H1 (cell line): ENCODE data around the gene CRAT. TPM values are rescaled to one million over a fixed set of nuclear protein-coding genes. Genes with fewer than 3 reads are reported as not detected.

Experiments used
- CTCF ChIA-PET: fragments of 300-600 bp; sonication (Branson Sonifier 250); formaldehyde crosslinking; loops from one replicate; lab custom pipeline; 2021; ENCODE audit not compliant: partially characterized antibody; lab: Charles Lee
- POLR2A ChIA-PET: fragments of 300-600 bp; sonication (Branson Sonifier 250); formaldehyde crosslinking; loops from one replicate; lab custom pipeline; 2021; ENCODE audit warnings: inconsistent platforms; ENCODE audit not compliant: partially characterized antibody; lab: Charles Lee
- DNase-seq, 2 experiments: peaks; one replicate each; pipeline versions ENCODE4 v3.0.0 to v3.0.0-alpha.2; 2010 to 2022; ENCODE audit warnings: low spot score in 2 of 2, low read depth in 1 of 2, mixed read lengths in 1 of 2
- FAIRE-seq: peaks from 2 replicates; lab custom pipeline; 2011; peaks lifted over from hg19 to GRCh38; lab: Jason Lieb, UNC
- H2AFZ ChIP-seq: 2 replicates; pipeline ENCODE4 v1.8.1; 2012; ENCODE audit warnings: low read length, inconsistent platforms
- H2AK5ac ChIP-seq: 2 replicates; pipeline ENCODE4 v1.6.1; 2013; ENCODE audit warnings: low read depth, low read length
- H2BK120ac ChIP-seq: replicated peaks from 2 replicates; pipeline ENCODE3; 2013; ENCODE audit warnings: low read depth, low read length, inconsistent platforms
- H2BK12ac ChIP-seq: 2 replicates; pipeline ENCODE4 v1.6.1; 2013; ENCODE audit warnings: low read depth, low read length
- H2BK15ac ChIP-seq: 2 replicates; pipeline ENCODE4 v1.6.1; 2013; ENCODE audit warnings: low read length
- H2BK20ac ChIP-seq: 2 replicates; pipeline ENCODE4 v1.6.1; 2013; ENCODE audit warnings: low read length
- H2BK5ac ChIP-seq: 2 replicates; pipeline ENCODE4 v1.6.1; 2013; ENCODE audit warnings: low read depth, low read length
- H3K14ac ChIP-seq: 2 replicates; pipeline ENCODE4 v1.6.1; 2013; ENCODE audit warnings: inconsistent platforms; ENCODE audit not compliant: insufficient read length
- H3K18ac ChIP-seq: 2 replicates; pipeline ENCODE4 v1.6.1; 2013; ENCODE audit warnings: low read length; ENCODE audit errors: extremely low read depth
- H3K23ac ChIP-seq: 2 replicates; pipeline ENCODE4 v1.6.1; 2013; ENCODE audit warnings: inconsistent platforms; ENCODE audit not compliant: insufficient read length
- H3K23me2 ChIP-seq: 2 replicates; pipeline ENCODE4 v1.6.1; 2013; ENCODE audit warnings: low read depth, low read length
- H3K27ac ChIP-seq: 2 replicates; pipeline ENCODE4 v1.6.1; 2011; ENCODE audit warnings: low read depth, low read length, inconsistent platforms
- H3K27me3 ChIP-seq, 4 experiments: replicated peaks in 1 of 4; 1 replicate in 1 of 4; 2 replicates in 3 of 4; pipeline versions ENCODE4 v1.6.1 to v1.8.1; 2011 to 2013; ENCODE audit warnings: low read length in 3 of 4, mild to moderate bottlenecking in 3 of 4, inconsistent platforms in 2 of 4, mixed read lengths in 2 of 4, moderate library complexity in 1 of 4; ENCODE audit not compliant: control insufficient read depth in 3 of 4, insufficient read depth in 3 of 4; ENCODE audit errors: extremely low read depth in 1 of 4
- H3K36me3 ChIP-seq, 4 experiments: 2 replicates each; pipeline versions ENCODE4 v1.6.1 to v1.8.1; 2011 to 2013; ENCODE audit warnings: mild to moderate bottlenecking in 4 of 4, low read length in 3 of 4, moderate library complexity in 2 of 4, control low read depth in 1 of 4, inconsistent platforms in 1 of 4; ENCODE audit not compliant: insufficient read depth in 4 of 4, control insufficient read depth in 2 of 4
- H3K4ac ChIP-seq: replicated peaks from 2 replicates; pipeline ENCODE3; 2013; ENCODE audit warnings: low read length, low read depth, mixed read lengths, inconsistent platforms; ENCODE audit not compliant: insufficient read length
- H3K4me1 ChIP-seq, 4 experiments: replicated peaks in 1 of 4; 1 replicate in 1 of 4; 2 replicates in 3 of 4; pipeline versions ENCODE4 v1.6.1 to v1.8.1; 2011 to 2013; ENCODE audit warnings: low read length in 3 of 4, inconsistent platforms in 2 of 4, mixed read lengths in 1 of 4; ENCODE audit not compliant: insufficient read depth in 4 of 4, control insufficient read depth in 3 of 4
- H3K4me2 ChIP-seq, 2 experiments: 2 replicates each; pipeline versions ENCODE4 v1.6.1 to v1.8.1; 2011 to 2013; ENCODE audit warnings: low read depth in 2 of 2, low read length in 2 of 2, control low read depth in 1 of 2, inconsistent platforms in 1 of 2, mild to moderate bottlenecking in 1 of 2; ENCODE audit not compliant: insufficient read depth in 1 of 2
- H3K4me3 ChIP-seq, 4 experiments: fragments of 200-600, 300-600 bp in 1 of 4; sonication (generic), shearing (Covaris generic), sonication (Bioruptor Twin) in 1 of 4; 2 replicates each; pipeline versions ENCODE4 v1.5.1 to v1.8.1; 2011 to 2016; ENCODE audit warnings: low read length in 4 of 4, low read depth in 3 of 4, control low read depth in 2 of 4, inconsistent platforms in 2 of 4, mild to moderate bottlenecking in 2 of 4, mixed read lengths in 1 of 4, moderate library complexity in 1 of 4; ENCODE audit not compliant: insufficient read depth in 2 of 4; ENCODE audit errors: extremely low read depth in 1 of 4
- H3K56ac ChIP-seq: replicated peaks from 2 replicates; pipeline ENCODE3; 2013; ENCODE audit warnings: low read depth, mild to moderate bottlenecking, mixed read lengths, low read length, inconsistent platforms; ENCODE audit not compliant: insufficient read length
- H3K79me1 ChIP-seq: 2 replicates; pipeline ENCODE4 v1.6.1; 2013; ENCODE audit warnings: low read depth, low read length, control low read depth
- H3K79me2 ChIP-seq, 2 experiments: 2 replicates each; pipeline versions ENCODE4 v1.6.1 to v1.8.1; 2012 to 2013; ENCODE audit warnings: low read length in 2 of 2, mild to moderate bottlenecking in 2 of 2, inconsistent platforms in 1 of 2; ENCODE audit not compliant: insufficient read depth in 2 of 2, control insufficient read depth in 1 of 2
- H3K9ac ChIP-seq, 4 experiments: replicated peaks in 1 of 4; 1 replicate in 1 of 4; 2 replicates in 3 of 4; pipeline versions ENCODE4 v1.6.1 to v1.8.1; 2011 to 2013; ENCODE audit warnings: low read depth in 3 of 4, low read length in 3 of 4, control low read depth in 2 of 4, mild to moderate bottlenecking in 2 of 4, moderate library complexity in 2 of 4, inconsistent platforms in 1 of 4; ENCODE audit errors: extremely low read depth in 1 of 4
- H3K9me3 ChIP-seq, 2 experiments: 2 replicates each; pipeline versions ENCODE4 v1.6.1 to v1.8.1; 2012 to 2013; ENCODE audit warnings: mild to moderate bottlenecking in 2 of 2, moderate library complexity in 2 of 2, control low read depth in 1 of 2, inconsistent platforms in 1 of 2, low read depth in 1 of 2, low read length in 1 of 2, mixed read lengths in 1 of 2; ENCODE audit not compliant: insufficient read depth in 2 of 2
- H4K20me1 ChIP-seq, 2 experiments: replicated peaks in 1 of 2; 2 replicates each; pipeline versions ENCODE3 to v1.8.1; 2011 to 2013; ENCODE audit warnings: inconsistent platforms in 2 of 2, low read length in 2 of 2, mild to moderate bottlenecking in 1 of 2; ENCODE audit not compliant: insufficient read depth in 2 of 2, control insufficient read depth in 1 of 2
- H4K5ac ChIP-seq: 2 replicates; pipeline ENCODE4 v1.6.1; 2013; ENCODE audit warnings: low read length, low read depth, mixed read lengths, inconsistent platforms; ENCODE audit not compliant: insufficient read length
- H4K8ac ChIP-seq: 2 replicates; pipeline ENCODE4 v1.8.0; 2013; ENCODE audit warnings: mild to moderate bottlenecking, moderate library complexity, low read length, inconsistent platforms; ENCODE audit not compliant: insufficient read depth; ENCODE audit errors: extremely low read depth
- H4K91ac ChIP-seq: replicated peaks from 2 replicates; pipeline ENCODE3; 2013; ENCODE audit warnings: low read length, mixed read lengths, inconsistent platforms; ENCODE audit not compliant: insufficient read length
- CBX5 ChIP-seq: fragments of 300-800, 300-1000 bp; sonication (generic); IDR thresholded peaks from 2 replicates; pipeline ENCODE4 v1.7.1; 2016; ENCODE audit warnings: antibody characterized with exemption, low read length, low read depth
- CHD2 ChIP-seq: IDR thresholded peaks from 2 replicates; pipeline ENCODE4 v1.6.1; 2012; ENCODE audit warnings: low read length, improper control_type of control experiment
- EGR1 ChIP-seq: IDR thresholded peaks from 2 replicates; pipeline ENCODE4 v1.6.1; 2011; ENCODE audit warnings: low read depth, low read length, borderline replicate concordance
- JUN ChIP-seq: IDR thresholded peaks from 2 replicates; pipeline ENCODE4 v1.6.1; 2011; ENCODE audit warnings: low read depth, mild to moderate bottlenecking, improper control_type of control experiment, low read length
- KDM1A ChIP-seq: fragments of 200-600, 300-600 bp; sonication (generic); IDR thresholded peaks from 2 replicates; pipeline ENCODE4 v1.7.1; 2016; ENCODE audit warnings: mild to moderate bottlenecking, low read length, borderline replicate concordance
- KDM4A ChIP-seq: IDR thresholded peaks from one replicate; pipeline ENCODE4 v1.7.1; 2012; ENCODE audit warnings: low read depth, mild to moderate bottlenecking, moderate library complexity, low read length, inconsistent platforms; ENCODE audit not compliant: severe bottlenecking
- SIRT6 ChIP-seq: IDR thresholded peaks from one replicate; pipeline ENCODE4 v1.7.1; 2012; ENCODE audit warnings: low read length, inconsistent platforms
- TAF7 ChIP-seq: optimal IDR thresholded peaks from 2 replicates; pipeline ENCODE3; 2011; ENCODE audit warnings: low read depth, mild to moderate bottlenecking, inconsistent platforms, low read length, moderate library complexity, borderline replicate concordance
- TBP ChIP-seq: IDR thresholded peaks from 2 replicates; pipeline ENCODE4 v1.6.1; 2011; ENCODE audit warnings: low read depth, low read length, improper control_type of control experiment
- TCF12 ChIP-seq: IDR thresholded peaks from 2 replicates; pipeline ENCODE4 v1.6.1; 2011; ENCODE audit warnings: low read depth, mild to moderate bottlenecking, low read length
- TEAD4 ChIP-seq: IDR thresholded peaks from 2 replicates; pipeline ENCODE4 v1.6.1; 2012; ENCODE audit warnings: low read depth, low read length, inconsistent platforms, mixed read lengths
- WGBS, 2 experiments: shearing (Covaris generic) in 1 of 2; methylation state at CpG; one replicate each; pipeline versions ENCODE4 v1.1.6 to v1.1.7; 2013 to 2015; ENCODE audit warnings: low lambda C conversion rate in 2 of 2, mixed read lengths in 2 of 2, inconsistent platforms in 1 of 2, low coverage in 1 of 2, missing lambda C conversion rate in 1 of 2; ENCODE audit not compliant: insufficient replicate concordance in 2 of 2, insufficient coverage in 1 of 2, insufficient read length in 1 of 2; ENCODE audit errors: extremely low coverage in 1 of 2, missing lambda C conversion rate in 1 of 2; 5-methylcytosine and 5-hydroxymethylcytosine counted together
- polyA plus RNA-seq, 7 experiments: library from polyadenylated mRNA; depleted of rRNA in 3 of 7; stranded (reverse) in 5 of 7; unstranded in 2 of 7; fragments of >200 nt in 5 of 7; fragments of 200-250 nt in 2 of 7; gene quantifications; 1 replicate in 5 of 7; 2 replicates in 1 of 7; 4 replicates in 1 of 7; pipeline versions ENCODE4 v1.2.1 to v1.2.3, GENCODE V29; 2011 to 2013; ENCODE audit warnings: missing spikeins in 2 of 7, mixed read lengths in 2 of 7
- total RNA-seq: library from RNA; stranded (reverse); fragmentation: NEBNext Ultra II Directional; extraction: Animal tissue kit (Norgen Biotek cat#: 25700); gene quantifications from 2 replicates; pipeline ENCODE4 v1.2.1, GENCODE V29; 2021
- TF ChIP-seq, protein P1 (sequence below): IDR thresholded peaks from 2 replicates; pipeline ENCODE4 v1.6.1; 2011; ENCODE audit warnings: low read depth, mild to moderate bottlenecking, low read length; ENCODE audit not compliant: insufficient read depth

The CRAT gene
- total and polyA plus RNA-seq, 2 of the 8 experiments (the other 6 are each of a cell fraction or from before 2014, with no cell fraction given), result 8.2 to 17.3 TPM

DNA sequence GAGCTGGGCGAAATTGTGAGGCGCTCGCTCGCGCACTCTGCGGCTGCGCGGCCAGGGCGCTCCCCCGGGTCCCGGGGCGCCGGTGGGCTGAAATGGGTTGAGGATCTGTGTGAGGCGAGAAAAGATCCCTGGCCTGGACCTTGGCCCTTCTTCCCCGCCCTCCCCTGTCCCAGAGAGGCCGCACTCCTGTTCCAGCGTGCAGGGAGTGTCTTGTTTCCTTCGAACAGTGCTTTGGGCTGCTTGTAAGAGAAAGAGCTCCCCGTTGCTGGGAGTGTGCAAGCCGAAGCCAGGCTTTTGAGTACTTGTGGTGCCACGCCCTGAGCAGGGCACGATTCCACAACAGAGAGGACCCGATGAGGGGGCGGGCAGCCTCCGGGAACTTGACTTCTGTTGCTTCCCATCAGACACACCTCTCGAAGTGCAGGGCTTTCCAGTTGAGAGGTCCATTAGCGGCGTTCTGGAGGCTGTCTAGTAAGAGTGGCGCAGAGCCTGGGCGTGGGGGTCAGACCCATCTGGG, 29.1 kb downstream of the CRAT start:
- peaks cover under 1 to 16% (median 9%) of the 10 kb centered on the region in 4 experiments; a peak in 6 of 8 replicates for H3K36me3 ChIP-seq
- H3K79me2 ChIP-seq, result peaks cover 8 to 42% of the 10 kb centered on the region in 2 experiments; a peak in 3 of 4 replicates
- H3K4me3 ChIP-seq, result peak overlapping the region; percentile 83 to 90 (median 86)
- CTCF ChIA-PET, result no interaction called here
- H4K8ac ChIP-seq, result 0 out of 2 replicates have a peak overlapping the region, but pooled peaks have one; percentile 31
- POLR2A ChIA-PET, result interaction anchor here (0.6 to 3.9 kb wide), 11 partner anchors 9 to 392 kb away, joined by 3 to 27 read pairs (median 4); partner anchors contain the start of genes IER5L, SET and SH3GLB2
- no peak overlapping the region for H2BK120ac ChIP-seq
- H3K14ac ChIP-seq, result no peak overlapping the region
- H3K23me2 ChIP-seq, result peaks cover 8% of the 10 kb centered on the region
- H2BK20ac ChIP-seq, result no peak overlapping the region
- peak overlapping the region; percentile 12 for H3K4ac ChIP-seq
- no peaks in the 10 kb centered on the region for H3K9me3 ChIP-seq
- H3K27ac ChIP-seq, result peak overlapping the region; percentile 56
- H2BK15ac ChIP-seq, result no peak overlapping the region
- DNase-seq, result no peak
- peaks cover 7 to 17% of the 10 kb centered on the region in 2 experiments for H4K20me1 ChIP-seq
- H4K91ac ChIP-seq, result no peak overlapping the region
- H3K27me3 ChIP-seq, result no peaks in the 10 kb centered on the region
- H3K9ac ChIP-seq, result peak overlapping the region; percentile 36 to 76 (median 72)
- H3K4me1 ChIP-seq, result peaks cover 0 to 9% (median 5%) of the 10 kb centered on the region in 4 experiments; a peak in 6 of 7 replicates
- peak overlapping the region; percentile 89 for H4K5ac ChIP-seq
- FAIRE-seq, result no peak
- H3K56ac ChIP-seq, result peak overlapping the region; percentile 2
- H3K4me2 ChIP-seq, result peak overlapping the region; percentile 76 to 90
- peak overlapping the region; percentile 71; the same call in 1 of the 2 replicates for H2BK5ac ChIP-seq
- H3K18ac ChIP-seq, result peak overlapping the region; percentile 60; the same call in 1 of the 2 replicates
- H3K79me1 ChIP-seq, result peaks cover 27% of the 10 kb centered on the region
- no peak overlapping the region for H3K23ac ChIP-seq
- no peak overlapping the region for H2BK12ac ChIP-seq
- no peak overlapping the region for H2AFZ ChIP-seq
- H2AK5ac ChIP-seq, result no peak overlapping the region
- WGBS, 2 experiments, result 10% methylated on average over 29 of the region's 30 CpGs; no CpG with 5 or more reads in 1 of the 2 experiments
- TF ChIP-seq, protein P1, sequence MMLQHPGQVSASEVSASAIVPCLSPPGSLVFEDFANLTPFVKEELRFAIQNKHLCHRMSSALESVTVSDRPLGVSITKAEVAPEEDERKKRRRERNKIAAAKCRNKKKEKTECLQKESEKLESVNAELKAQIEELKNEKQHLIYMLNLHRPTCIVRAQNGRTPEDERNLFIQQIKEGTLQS, result 0 out of 2 replicates have a peak, but pooled peaks have one; percentile 37
- TF ChIP-seq KDM4A (no peak), CHD2 (no peak), TBP (no peak), TAF7 (no peak), CBX5 (no peak), TEAD4 (no peak), KDM1A (peak; percentile 87; the same call in 1 of the 2 replicates), JUN (no peak), SIRT6 (no peak), TCF12 (no peak), EGR1 (no peak)
